A673 (cell line): ENCODE measurements around the gene ADAM12. TPM values are rescaled to one million over a fixed set of nuclear protein-coding genes. Genes with fewer than 3 reads are reported as not detected.
A peak's percentile ranks its signal among the peaks of the same experiment; 100 is the strongest.

Experiments
- BruUV-seq: library from RNA; stranded (reverse); fragments of 400-500 nt; replicated peaks from 2 replicates; lab custom pipeline; 2021; lab: Mats Ljungman, UMichigan
- CTCF ChIA-PET: fragments of 300-600 bp; sonication (Branson Sonifier 250); formaldehyde crosslinking; loops from one replicate; lab custom pipeline; 2022; ENCODE audit warnings: antibody characterized with exemption; lab: Charles Lee
- POLR2A ChIA-PET: fragments of 300-600 bp; sonication (Branson Sonifier 250); formaldehyde crosslinking; loops from one replicate; lab custom pipeline; 2022; ENCODE audit warnings: antibody characterized with exemption; ENCODE audit not compliant: low non-redundant PET; lab: Charles Lee
- DNase-seq: peaks from one replicate; pipeline ENCODE4 v3.0.0-alpha.2; 2015; ENCODE audit warnings: low spot score
- H3K27ac ChIP-seq: fragments of 200-600 bp; sonication (generic); 2 replicates; pipeline ENCODE4 v1.5.1; 2016; ENCODE audit warnings: mixed run types, low read depth, mild to moderate bottlenecking, mixed read lengths, antibody characterized with exemption, low read length; ENCODE audit not compliant: poor library complexity, severe bottlenecking
- H3K27me3 ChIP-seq: fragments of 200-600 bp; sonication (generic); replicated peaks from 2 replicates; pipeline ENCODE4 v1.6.1; 2017; ENCODE audit warnings: mixed run types, low read depth, mild to moderate bottlenecking, mixed read lengths, antibody characterized with exemption, low read length; ENCODE audit not compliant: insufficient read depth, poor library complexity
- H3K36me3 ChIP-seq: fragments of 200-600 bp; sonication (generic); 2 replicates; pipeline ENCODE4 v1.6.1; 2016; ENCODE audit warnings: mixed run types, mild to moderate bottlenecking, mixed read lengths, antibody characterized with exemption, low read length; ENCODE audit not compliant: insufficient read depth, poor library complexity, severe bottlenecking
- H3K4me1 ChIP-seq: fragments of 200-600 bp; sonication (generic); 2 replicates; pipeline ENCODE4 v1.6.1; 2017; ENCODE audit warnings: mixed run types, mild to moderate bottlenecking, mixed read lengths, antibody characterized with exemption, low read length; ENCODE audit not compliant: insufficient read depth, poor library complexity, severe bottlenecking
- H3K4me3 ChIP-seq: fragments of 200-600 bp; sonication (generic); 2 replicates; pipeline ENCODE4 v1.5.1; 2016; ENCODE audit warnings: low read depth, mixed run types, mild to moderate bottlenecking, mixed read lengths, low read length; ENCODE audit not compliant: poor library complexity, severe bottlenecking
- H3K9me3 ChIP-seq: fragments of 200-600 bp; sonication (generic); 2 replicates; pipeline ENCODE4 v1.6.1; 2016; ENCODE audit warnings: mixed run types, low read depth, mild to moderate bottlenecking, mixed read lengths, antibody characterized with exemption, low read length; ENCODE audit not compliant: poor library complexity, severe bottlenecking
- EZH2 ChIP-seq: fragments of 200-600 bp; sonication (generic); IDR thresholded peaks from 2 replicates; pipeline ENCODE4 v1.6.1; 2017; ENCODE audit warnings: borderline replicate concordance, low read depth, mild to moderate bottlenecking, mixed read lengths, antibody characterized with exemption, low read length; ENCODE audit not compliant: poor library complexity, severe bottlenecking
- intact Hi-C: fragments of 100-400 bp; cut with micrococcal nuclease; formaldehyde crosslinking; loops from one replicate; pipeline ENCODE4 v1.10.0; 2022; ENCODE audit not compliant: unreplicated experiment
- total RNA-seq: library from RNA; stranded (reverse); gene quantifications from 2 replicates; pipeline ENCODE4 v1.2.3, GENCODE V29; 2021
- TF ChIP-seq, protein P1 (sequence below): fragments of 300-800, 200-600 bp; sonication (generic); conservative IDR thresholded peaks from 2 replicates; pipeline ENCODE4 v1.5.1; 2017; ENCODE audit warnings: low read depth, mild to moderate bottlenecking, antibody characterized with exemption, low read length, moderate library complexity, mixed read lengths

Gene ADAM12
- total RNA-seq, 1 experiment from 2014 or later, result 0.17 TPM

DNA sequence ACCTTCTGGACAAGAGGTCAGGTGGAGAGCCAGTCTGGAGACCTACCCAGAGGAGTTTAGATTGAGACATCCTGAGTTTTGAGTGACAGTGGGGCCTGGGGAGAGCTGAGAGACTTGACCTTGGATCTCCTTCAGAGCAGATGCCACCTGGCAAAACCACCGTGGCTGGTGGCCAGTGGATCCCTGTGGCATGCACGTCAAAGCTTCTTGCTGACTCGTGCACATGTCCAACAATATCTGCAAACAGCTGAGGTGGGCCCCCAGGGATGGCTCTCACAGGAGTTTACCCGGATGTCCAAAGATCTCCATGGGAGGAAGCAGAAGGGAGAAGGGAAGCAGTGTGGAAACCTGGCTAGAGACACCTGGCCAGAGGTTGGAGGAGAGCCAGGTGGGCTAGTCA is 261.4 kb downstream of the ADAM12 start:
- peaks cover 18% of the 10 kb centered on the region for H3K4me1 ChIP-seq
- POLR2A ChIA-PET, result no interaction called here
- intact Hi-C loops, result no loop called here
- H3K36me3 ChIP-seq, result no peaks in the 10 kb centered on the region
- TF ChIP-seq EZH2, result no peak
- TF ChIP-seq, protein P1, sequence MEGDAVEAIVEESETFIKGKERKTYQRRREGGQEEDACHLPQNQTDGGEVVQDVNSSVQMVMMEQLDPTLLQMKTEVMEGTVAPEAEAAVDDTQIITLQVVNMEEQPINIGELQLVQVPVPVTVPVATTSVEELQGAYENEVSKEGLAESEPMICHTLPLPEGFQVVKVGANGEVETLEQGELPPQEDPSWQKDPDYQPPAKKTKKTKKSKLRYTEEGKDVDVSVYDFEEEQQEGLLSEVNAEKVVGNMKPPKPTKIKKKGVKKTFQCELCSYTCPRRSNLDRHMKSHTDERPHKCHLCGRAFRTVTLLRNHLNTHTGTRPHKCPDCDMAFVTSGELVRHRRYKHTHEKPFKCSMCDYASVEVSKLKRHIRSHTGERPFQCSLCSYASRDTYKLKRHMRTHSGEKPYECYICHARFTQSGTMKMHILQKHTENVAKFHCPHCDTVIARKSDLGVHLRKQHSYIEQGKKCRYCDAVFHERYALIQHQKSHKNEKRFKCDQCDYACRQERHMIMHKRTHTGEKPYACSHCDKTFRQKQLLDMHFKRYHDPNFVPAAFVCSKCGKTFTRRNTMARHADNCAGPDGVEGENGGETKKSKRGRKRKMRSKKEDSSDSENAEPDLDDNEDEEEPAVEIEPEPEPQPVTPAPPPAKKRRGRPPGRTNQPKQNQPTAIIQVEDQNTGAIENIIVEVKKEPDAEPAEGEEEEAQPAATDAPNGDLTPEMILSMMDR, result no peak
- no TSS peak for BruUV-seq
- no peaks in the 10 kb centered on the region for H3K9me3 ChIP-seq
- CTCF ChIA-PET, result no interaction called here
- DNase-seq, result no peak
- H3K4me3 ChIP-seq, result no peak overlapping the region
- H3K27ac ChIP-seq, result no peak overlapping the region
- H3K27me3 ChIP-seq, result no peaks in the 10 kb centered on the region

DNA sequence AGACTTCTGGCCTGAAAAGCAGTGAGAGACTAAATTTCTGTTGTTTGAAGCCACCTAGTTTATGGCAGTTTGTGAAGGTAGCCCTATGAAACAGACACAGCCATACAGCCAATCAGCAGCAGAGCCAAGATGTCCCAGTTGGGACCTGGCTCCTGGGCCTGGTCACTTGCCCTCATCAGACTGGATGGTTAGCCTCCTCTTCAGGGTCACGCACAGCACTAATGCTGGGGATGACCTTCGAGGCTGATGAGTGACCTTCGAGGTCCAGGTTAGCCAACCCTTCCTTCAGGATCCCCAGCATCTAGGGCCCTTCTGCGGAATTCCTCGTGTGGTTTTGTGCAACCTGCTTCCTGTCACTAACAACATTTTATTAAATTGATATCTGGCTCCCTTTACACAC is 262.3 kb downstream of the ADAM12 start:
- no TSS peak for BruUV-seq
- CTCF ChIA-PET, result no interaction called here
- POLR2A ChIA-PET, result no interaction called here
- Histone ChIP-seq H3K4me1 (peaks cover 18% of the 10 kb centered on the region), H3K9me3 (no peaks in the 10 kb centered on the region), H3K27me3 (no peaks in the 10 kb centered on the region), H3K36me3 (no peaks in the 10 kb centered on the region), H3K27ac (no peak overlapping the region), H3K4me3 (no peak overlapping the region)
- TF ChIP-seq EZH2, result no peak
- TF ChIP-seq, protein P1, result no peak
- intact Hi-C loops, result no loop called here
- DNase-seq, result no peak

DNA sequence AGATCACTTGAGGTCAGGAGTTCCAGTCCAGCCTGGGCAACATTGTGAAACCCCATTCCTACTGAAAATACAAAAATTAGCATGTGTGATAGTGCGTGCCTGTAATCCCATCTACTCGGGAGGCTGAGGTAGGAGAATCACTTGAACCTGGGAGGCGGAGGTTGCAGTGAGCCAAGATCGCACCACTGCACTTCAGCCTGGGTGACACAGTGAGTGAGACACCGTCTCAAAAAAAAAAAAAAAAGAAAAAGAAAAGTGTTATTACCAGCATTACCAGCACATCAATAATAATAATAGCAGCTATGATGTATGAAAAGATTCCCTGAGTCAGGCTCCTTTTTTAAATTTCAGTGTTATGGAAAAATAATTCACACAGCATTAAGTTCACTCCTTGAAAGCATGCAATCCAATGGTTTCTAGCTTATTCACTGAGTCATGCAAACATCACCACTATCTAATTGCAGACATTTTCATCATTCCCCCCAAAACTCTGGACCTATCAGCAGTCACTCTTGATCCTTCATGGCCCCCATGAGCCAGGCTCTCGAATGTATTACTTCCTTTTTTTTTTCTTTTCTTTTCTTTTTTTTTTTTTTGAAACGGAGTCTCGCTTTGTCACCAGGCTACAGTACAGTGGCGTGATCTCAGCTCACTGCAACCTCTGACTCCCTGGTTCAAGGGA is 263.5 kb downstream of the ADAM12 start:
- TF ChIP-seq, protein P1, result no peak
- no peak for TF ChIP-seq EZH2
- POLR2A ChIA-PET, result no interaction called here
- H3K9me3 ChIP-seq, result no peaks in the 10 kb centered on the region
- no peaks in the 10 kb centered on the region for H3K36me3 ChIP-seq
- no peak overlapping the region for H3K4me3 ChIP-seq
- no peak overlapping the region for H3K27ac ChIP-seq
- no TSS peak for BruUV-seq
- CTCF ChIA-PET, result interaction anchor here (0.7 kb wide), 1 partner anchor 145 kb away, joined by 11 read pairs; no protein-coding TSS in a partner anchor
- peaks cover 18% of the 10 kb centered on the region for H3K4me1 ChIP-seq
- peak; percentile 15 for DNase-seq
- intact Hi-C loops, result no loop called here
- no peaks in the 10 kb centered on the region for H3K27me3 ChIP-seq
